GM19438 (cell line): ENCODE results near the gene ATP8A2.
"Not testable (repeated sequence)": the region's sequence is repeated elsewhere in the genome, so short reads cannot be mapped to it uniquely, and the experiment has no call there.

ENCODE experiments used
- ATAC-seq: cut with Tn5 transposase; IDR thresholded peaks from one replicate; pipeline ENCODE4 v1.9.1; 2021; ENCODE audit warnings: low read depth; ENCODE audit not compliant: unreplicated experiment

ATP8A2 gene

DNA sequence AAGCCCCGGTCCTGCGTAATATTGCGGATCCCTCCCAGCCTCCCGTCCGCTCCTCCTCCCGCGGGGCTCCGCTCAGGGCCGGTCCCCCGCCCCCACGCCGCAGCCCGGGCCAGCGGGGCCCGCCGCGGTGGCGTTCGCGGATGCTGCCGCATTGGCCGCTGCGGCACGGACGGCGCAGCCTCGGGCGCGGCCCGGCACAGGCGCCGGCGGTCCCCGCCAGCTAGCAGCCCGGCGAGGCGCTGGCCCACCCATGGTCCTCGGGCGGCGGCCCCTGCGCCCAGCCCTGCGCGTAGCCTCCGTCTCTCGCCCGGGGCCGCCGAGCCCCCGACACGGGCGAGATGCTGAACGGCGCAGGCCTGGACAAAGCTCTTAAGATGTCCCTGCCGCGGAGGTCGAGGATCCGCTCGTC lies at the start of gene ATP8A2:
TSS of gene ATP8A2 (plus strand) at position 100 of the 409 bp plus-strand sequence. CDS start at position 339, 239 bp downstream.
- ATAC-seq: no peak

DNA sequence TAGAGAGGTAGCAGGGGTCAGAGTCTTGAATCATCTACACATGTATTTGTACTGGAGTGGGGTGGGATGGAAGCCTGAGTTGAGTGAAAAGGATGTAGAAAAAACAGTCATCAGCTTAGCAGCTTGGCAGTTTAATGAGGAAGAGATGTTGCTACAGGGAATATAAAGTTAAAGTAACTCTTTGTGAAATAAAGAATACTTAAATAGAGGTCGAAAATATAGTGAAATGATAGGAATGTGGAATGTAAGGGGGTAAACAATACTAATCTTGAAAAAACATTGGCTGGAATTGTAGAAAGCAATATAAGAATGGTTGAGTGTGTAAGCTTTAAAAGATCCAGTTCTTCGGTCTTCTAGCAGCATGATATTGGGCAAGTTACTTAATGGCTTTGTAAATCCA lies 47.7 kb upstream of the ATP8A2 start:
- no peak for ATAC-seq

DNA sequence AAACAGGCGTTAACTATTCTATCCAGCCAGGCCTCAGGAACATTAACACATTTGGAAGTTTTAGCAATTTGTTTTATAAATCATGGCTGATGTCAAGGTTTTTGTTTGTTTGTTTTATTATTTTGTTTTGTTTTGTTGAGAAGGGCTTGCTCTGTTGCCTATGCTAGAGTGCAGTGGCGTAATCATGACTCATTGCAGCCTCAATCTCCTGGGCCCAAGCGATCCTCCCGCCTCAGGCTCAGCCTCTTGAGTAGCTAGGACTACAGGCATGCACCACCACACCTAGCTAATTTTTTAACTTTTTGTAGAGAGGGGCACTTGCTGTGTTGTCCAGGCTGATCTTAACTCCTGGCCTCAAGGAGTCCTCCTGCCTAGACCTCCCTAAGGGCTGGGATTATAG lies 42.1 kb upstream of the ATP8A2 start:
- ATAC-seq: no peak

DNA sequence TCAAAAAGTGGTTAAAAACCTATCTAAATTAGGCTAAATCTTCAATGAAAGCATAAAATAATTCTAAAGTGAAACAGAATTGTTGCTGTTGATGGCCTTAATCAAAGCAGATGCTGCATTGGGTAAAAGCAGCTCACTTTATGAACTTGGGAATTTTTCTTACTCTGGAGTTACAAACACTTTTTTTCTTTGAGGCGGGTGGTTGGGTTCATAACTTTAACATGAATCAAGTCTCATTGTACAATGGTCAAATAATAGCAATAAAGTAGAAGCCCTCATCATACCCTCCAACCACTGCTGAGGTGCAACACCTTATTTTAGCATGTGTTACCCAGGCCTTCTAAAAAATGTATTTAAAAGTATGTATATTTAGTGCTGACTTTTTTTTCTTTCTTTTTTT lies 41.2 kb upstream of the ATP8A2 start:
- ATAC-seq: no peak

DNA sequence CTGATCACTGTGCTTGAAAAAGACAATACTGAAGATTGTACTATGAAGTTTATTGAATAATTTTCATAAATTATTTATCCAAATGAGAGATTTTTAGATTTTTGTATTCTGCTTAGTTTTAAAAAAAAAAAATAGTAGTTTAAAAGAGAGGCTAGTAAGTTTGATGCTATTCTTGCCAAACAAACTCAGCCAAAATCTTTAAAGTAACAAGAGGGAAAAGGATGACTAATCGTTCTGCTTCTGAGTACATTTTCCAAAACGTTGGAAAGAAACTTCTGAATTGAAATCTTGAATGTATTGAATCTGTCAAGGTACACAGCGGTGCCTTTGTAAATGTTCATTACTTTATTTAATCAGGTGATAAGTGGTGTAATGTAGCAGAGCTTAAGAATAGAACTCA lies 35.9 kb upstream of the ATP8A2 start:
- no peak for ATAC-seq

DNA sequence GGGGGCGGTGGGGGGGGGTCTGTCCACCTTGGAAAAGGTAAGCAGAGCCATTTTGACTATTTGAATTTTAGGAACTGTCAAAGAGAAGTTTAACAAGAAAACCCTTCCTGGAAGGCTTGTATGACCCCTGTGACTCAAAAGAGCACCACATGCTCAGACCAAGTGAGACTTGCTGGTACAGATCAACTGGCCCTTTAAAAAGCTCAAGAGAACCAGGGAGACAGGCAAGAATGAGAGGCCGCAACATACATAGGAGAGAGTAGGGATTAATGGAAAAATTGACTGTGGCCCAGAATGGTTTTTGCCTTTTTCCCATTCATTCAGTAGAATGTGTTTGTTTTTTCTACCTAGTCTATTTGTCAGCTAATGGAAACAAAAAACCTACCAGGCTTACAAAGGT lies 26.2 kb upstream of the ATP8A2 start:
- ATAC-seq: no peak

DNA sequence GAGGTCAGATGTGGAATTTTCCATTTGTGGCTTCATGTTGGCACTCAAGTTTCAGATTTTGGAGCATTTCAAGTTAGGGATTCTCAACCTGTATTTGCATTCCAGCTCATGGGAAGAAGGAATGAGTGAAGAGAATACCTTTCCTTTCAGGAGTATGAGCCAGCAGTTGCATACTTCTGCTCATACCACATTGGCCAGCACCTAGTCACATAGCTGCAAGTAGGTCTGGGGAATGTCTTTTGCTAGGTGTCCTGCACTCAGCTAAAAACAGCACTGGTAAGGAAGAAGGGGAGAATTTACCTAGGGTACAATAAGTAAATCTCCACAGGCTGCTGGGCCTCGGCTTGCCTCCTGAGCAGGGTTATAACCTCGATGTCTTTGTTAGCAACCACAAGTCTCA lies 24.6 kb upstream of the ATP8A2 start:
- no peak for ATAC-seq

DNA sequence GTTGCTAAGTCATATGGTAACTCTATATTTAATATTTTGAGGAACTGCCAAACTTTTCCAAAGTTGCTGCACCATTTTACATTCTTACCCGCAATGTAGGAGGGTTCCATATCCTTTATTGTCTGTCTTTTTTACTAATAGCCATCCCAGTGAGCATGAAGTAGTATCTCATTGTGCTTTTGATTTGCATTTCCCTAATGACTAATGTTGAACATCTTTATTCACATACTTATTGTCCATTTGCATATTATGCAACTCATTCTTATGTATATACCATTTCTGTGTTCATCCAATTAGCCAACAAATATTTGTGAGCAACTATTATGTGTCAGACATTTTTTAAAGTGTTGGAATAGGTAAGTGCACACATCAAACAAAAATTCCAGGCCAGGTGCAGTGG lies 20.4 kb upstream of the ATP8A2 start:
- no peak for ATAC-seq

DNA sequence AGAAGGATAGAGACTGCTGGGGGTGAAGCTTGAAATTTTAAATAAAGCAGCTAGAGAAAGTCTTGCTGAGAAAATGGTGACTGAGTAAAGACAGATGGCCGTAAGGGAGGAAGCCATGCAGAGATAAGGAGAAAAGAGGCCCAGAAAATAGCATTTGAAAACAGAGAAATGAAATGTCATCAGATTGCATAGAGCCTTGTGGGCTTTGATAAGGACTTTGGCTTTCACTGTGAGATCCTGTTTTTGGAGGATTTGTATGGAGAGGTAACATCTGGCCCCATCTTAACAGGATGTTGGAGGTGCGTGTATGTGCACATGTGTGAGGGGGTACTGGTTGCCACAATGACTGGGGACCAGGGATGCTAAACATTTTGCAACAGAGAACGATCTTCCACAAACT lies 19.5 kb upstream of the ATP8A2 start:
- ATAC-seq: no peak

DNA sequence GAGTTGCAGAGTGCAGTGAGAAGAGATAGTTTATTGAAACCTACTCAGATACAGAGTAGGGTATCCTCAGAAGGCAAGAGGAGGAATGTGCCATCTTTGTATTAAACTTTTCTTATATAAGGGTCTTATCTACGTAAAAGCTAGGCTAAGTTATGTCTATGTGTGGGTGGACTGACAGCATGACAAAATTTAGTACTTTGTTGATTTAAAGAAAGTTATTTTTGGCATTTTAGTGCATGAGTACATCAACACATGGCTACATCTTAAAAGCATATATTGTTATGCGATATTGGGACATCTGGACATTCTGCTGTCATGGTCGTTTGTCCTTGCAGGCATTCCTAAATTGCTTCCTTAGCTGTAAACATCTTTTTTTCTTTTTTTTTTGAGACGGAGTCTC lies 19.0 kb upstream of the ATP8A2 start:
- no peak for ATAC-seq

DNA sequence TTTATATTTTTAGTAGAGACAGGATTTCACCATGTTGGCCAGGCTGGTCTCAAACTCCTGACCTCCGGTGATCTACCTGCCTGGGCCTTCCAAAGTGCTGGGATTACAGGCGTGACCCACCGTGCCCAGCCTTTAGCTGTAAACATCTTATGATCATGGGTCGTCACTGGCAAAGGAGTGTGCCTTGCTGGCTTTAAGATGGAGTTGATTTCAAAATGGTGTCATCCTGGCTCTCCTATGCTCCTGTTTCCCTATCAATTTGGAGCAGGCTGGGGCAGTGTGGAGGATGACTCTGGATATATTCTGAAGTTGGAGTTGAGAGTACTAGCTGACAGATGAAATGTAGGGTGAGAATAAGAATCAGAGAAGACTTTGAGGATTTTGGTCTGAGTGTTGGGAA lies 18.4 kb upstream of the ATP8A2 start:
- no peak for ATAC-seq

DNA sequence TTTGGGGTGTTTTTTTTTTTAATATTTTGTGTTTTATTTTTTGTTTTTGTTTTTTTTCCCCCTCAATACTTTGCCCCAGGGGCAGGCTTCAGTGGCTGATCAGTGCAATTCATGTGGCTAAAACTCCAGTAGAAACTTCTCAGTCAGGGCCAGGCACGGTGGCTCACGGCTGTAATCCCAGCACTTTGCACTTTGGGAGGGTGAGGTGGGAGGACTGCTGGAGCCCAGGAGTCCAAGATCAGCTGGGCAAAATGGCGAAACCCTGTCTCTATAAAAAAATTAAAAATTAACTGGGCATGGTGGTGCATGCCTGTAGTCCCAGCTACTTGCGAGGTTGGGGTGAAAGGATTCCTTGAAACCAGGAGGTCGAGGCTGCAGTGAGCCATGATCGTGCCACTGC lies 17.4 kb upstream of the ATP8A2 start:
- ATAC-seq: no peak

DNA sequence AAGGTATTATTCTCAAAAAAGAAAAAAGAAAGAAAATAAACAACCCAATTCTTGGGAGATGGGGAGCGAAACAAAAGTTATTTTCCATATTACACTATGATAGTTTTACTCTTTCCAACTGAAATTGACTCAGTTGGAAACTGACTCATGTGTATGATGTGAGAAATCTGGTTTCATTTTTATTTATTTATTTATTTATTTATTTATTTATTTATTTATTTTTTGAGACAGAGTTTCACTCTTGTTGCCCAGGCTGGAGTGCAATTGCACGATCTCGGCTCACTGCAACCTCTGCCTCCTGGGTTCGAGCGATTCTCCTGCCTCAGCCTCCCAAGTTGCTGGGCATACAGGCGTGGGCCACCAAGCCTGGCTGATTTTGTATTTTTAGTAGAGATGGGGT lies 11.3 kb upstream of the ATP8A2 start:
- not testable (repeated sequence) for ATAC-seq

DNA sequence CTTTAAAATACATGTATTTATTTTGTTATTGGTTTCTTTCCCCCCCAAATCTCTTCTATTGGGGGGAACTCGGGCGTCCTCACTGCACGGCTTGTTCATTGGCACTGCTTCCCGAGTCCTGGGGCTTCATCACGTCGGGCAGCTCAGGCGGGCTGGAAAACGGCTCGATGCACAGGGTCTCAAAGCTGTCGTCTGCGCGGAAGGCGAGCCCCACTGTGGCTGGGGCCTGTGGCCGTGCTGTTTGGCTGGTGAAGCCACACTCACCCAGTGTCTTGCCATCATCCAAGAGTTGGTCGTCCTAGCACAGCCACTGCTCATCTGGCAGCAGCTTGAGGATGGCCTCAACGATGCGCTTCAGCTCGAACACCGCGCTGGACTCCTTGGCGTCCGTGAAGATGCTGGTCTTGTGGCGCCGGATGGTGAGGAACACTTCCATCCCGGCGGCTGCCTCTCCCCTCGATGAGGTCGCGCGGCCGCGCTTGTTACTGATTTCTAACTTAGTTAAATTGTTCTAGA lies 6.0 kb upstream of the ATP8A2 start:
- no peak for ATAC-seq

DNA sequence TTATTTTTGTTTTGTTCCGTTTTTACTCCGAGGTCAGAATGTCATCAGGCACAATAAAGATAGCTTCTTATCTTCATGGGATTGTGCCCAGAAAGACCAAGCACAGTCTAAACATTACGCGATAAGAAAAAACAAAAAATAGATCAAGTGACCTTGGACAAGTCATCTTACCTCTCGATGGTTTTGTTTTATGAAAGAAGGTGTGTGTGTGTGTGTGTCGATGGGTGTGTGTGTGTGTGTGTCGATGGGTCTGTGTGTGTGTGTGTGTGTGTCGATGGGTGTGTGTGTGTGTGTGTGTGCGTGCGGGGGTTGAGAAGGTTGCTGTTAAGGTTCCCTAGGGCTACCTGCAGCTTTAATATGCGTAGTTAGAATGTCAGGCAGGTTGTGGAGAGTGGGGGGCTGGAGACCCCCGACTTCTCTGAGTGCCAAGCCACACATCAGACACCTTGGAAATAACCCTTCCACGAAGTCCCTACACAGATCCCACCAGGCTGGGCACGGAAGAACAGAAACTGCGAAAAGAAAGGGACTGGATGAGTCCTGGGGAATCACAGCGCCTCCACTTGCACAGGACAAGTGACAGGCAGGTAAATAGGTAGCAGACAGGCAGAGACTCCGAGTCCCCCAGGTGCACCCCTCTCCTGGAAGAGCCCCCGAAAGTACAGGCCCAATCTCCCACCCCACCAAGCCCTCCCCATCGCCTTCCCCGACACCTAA lies 458 bp upstream of the ATP8A2 start:
- ATAC-seq: no peak

DNA sequence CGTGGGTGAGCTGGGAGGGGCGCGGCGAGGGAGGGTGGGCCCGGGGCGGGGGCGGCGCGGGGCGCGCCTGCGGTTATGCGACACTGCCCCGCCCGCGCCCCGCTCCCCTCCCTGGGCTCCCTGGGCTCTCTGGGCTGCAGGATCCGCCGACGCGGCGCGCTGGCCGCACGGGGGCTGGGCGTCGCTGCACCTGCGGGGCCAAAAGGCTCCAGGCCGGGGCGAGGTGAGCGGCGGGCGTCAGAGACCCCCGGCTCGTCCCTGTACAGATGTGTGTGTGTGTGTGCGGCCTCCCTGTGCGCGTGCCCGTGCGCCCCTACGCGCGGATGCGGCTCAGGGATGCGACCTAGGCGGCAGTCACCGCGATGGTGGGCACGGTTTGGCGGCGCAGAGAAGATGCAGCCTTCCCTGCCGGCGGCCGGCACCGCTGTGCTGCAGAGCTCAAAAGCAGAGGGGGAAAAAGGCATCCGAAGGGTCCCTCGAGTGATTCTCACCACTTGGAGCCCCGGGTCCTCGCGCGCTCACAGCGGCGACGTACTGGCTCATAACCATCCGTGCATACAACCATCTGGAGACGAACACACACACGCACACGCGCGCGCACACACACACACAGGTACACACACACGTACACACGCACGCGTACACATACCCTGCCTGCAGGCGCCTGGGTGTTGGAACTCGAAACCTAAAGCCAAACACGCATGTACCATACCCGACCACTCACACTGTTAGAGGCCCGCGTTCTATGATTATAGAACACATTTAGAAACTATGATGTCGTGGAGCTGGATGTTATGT lies 709 bp downstream of the ATP8A2 start:
- ATAC-seq: no peak

DNA sequence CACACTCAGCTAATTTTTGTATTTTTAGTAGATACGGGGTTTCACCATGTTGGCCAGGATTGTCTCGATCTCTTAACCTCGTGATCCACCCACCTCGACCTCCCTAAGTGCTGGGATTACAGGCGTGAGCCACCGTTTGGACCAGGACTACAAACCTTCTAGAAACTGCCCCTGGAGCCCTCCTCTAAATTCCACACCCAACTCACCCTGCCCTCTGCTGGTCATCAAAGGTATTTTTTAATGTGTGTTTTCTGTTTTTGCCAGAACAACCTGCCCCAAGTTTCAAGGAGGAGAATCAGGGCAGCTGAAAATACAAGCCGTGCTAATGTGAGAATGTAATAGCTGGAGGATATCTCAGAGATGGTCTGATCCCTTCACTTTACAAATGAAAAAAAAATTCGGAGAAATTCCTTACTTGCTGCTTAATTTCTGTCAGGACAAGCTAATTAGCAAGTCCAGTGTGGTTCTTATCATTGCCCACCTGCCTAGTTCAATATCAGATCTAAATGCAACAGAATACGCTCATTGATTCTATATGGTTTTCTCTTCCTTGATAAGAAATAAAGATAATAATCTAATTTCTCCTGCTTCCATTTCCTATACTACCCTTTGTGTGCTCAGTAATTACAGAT lies 4.1 kb downstream of the ATP8A2 start:
- ATAC-seq: no peak

DNA sequence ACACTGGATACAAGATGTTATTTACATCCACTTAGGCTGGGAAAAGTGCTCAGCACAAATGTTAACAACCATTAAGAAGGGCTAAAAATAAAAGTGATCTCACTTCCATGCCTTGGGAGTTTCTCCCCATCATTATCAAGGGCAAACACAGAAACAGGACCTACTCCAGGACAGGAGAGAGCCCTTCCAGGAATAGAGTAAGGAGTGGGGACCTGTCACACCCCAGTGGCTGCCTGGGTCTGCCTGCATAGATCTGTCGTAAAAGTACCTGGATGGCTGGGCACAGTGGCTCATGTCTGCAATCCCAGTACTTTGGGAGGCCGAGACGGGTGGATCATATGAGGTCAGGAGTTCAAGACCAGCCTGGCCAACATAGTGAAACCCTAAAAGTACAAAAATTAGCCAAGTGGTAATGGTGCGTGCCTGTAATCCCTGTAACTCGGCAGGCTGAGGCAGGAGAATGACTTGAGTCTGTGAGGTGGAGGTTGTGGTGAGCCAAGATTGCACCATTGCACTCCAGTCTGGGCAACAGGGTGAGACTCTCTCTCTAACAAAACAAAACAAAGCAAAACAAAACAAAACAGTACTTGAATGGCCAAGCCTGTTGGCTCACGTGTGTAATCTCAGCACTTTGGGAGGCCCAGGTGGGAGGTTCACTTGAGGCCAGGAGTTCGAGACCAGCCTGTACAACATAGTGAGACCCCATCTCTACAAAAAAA lies 5.6 kb downstream of the ATP8A2 start:
- ATAC-seq: no peak

DNA sequence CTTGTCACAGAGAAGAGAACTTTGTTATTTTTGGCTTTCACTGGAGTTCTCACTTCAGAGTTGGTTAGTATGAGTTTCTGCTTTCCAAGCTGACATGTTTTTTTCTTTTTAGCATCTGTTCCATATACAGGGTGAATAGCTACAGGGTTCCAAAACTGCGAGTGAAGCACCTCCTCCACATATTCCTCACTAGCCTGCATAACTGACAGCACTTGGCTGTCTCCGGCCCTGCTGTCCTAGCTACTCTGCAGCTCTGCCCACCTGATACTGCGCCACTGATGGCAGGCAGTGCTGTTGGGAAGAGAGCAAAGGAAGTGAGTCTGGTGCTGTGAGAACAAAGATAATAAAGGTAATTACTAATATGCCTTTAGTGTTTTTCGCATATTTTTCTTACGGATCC lies 6.8 kb downstream of the ATP8A2 start:
- ATAC-seq: no peak

DNA sequence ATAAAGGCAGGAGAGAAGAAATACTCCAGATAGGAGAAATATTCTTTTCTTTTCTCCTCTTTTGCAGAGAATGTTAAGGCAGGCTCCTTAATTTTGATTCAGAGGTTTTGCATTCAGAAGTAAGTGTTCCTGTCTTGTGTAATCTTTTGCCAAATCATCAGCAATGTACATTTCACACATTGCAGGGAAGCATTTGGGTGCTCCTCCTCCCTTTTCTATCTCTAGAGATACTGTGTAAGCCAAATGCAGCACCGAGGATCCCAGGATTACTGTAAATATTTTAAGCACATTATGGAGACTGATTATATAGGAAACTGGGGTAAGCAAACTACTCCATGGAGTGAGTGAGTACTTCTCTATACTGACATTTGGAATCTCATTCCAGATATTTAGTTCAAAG lies 7.2 kb downstream of the ATP8A2 start:
- no peak for ATAC-seq

DNA sequence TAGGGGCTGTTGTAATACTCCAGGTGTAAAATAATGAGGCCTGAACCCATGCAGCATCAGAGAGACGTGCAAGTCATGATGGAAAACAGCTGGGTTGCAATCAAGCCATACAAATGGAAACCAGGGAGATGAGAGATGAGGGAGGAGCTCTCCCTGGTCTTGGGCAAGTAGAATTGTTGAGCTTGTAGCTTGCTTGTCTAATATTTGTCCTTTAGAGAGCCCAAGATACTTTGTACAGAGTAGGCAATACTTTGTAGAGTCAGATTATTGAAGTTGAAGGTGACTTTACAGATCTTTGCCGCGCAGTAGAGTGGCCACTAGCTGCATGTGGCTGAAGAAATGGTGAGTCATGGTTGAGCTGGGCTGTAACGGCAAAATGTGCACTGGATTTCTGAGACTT lies 8.3 kb downstream of the ATP8A2 start:
- ATAC-seq: no peak
